A549 (cell line): Measurements from ENCODE around the gene ATXN2. TPM values are rescaled to one million over a fixed set of nuclear protein-coding genes. Genes with fewer than 3 reads are reported as not detected.
"Not testable (repeated sequence)": the region's sequence is repeated elsewhere in the genome, so short reads cannot be mapped to it uniquely, and the experiment has no call there.

Source experiments
- ATAC-seq, 2 experiments: fragments of 200-7000 bp in 1 of 2; fragments of >200 bp in 1 of 2; cut with Nextera tagmentation in 1 of 2; cut with Tn5 transposase in 1 of 2; 3 replicates each; pipeline versions ENCODE4 v1.8.0 to v1.9.1; 2018 to 2020; ENCODE audit warnings: mild to moderate bottlenecking in 1 of 2, moderate library complexity in 1 of 2
- CTCF ChIA-PET: fragments of 300-600 bp; sonication (Branson Sonifier 250); formaldehyde crosslinking; extraction: SDS; loops from one replicate; lab custom pipeline; 2021; ENCODE audit warnings: antibody characterized with exemption, inconsistent platforms; lab: Yijun Ruan, JAX
- POLR2A ChIA-PET: fragments of 350-600 bp; formaldehyde crosslinking; extraction: SDS; loops from one replicate; lab custom pipeline; 2021; ENCODE audit warnings: antibody characterized with exemption, inconsistent platforms; lab: Yijun Ruan, JAX
- DNase-seq, 2 experiments: peaks; one replicate each; pipeline versions ENCODE4 v3.0.0 to v3.0.0-alpha.2; 2011 to 2016; ENCODE audit warnings: low read depth in 1 of 2, low spot score in 1 of 2
- FAIRE-seq: peaks from 2 replicates; lab custom pipeline; 2011; peaks lifted over from hg19 to GRCh38; lab: Jason Lieb, UNC
- H3K27ac ChIP-seq, 2 experiments: fragments of >200 bp; sonication (Bioruptor Twin); formaldehyde crosslinking; 3 replicates each; pipeline ENCODE4 v1.5.1; 2016 to 2017
- H3K4me1 ChIP-seq: fragments of >200 bp; sonication (Bioruptor Twin); formaldehyde crosslinking; 3 replicates; pipeline ENCODE4 v1.6.1; 2016
- H3K4me2 ChIP-seq: fragments of >200 bp; sonication (Bioruptor Twin); formaldehyde crosslinking; 3 replicates; pipeline ENCODE4 v1.6.1; 2016
- H3K4me3 ChIP-seq: fragments of >200 bp; sonication (Bioruptor Twin); formaldehyde crosslinking; 3 replicates; pipeline ENCODE4 v1.5.1; 2016
- H3K9me3 ChIP-seq: fragments of >200 bp; sonication (Bioruptor Twin); formaldehyde crosslinking; 3 replicates; pipeline ENCODE4 v1.6.1; 2016
- CBX2 ChIP-seq: fragments of 200-600 bp; sonication (generic); IDR thresholded peaks from 2 replicates; pipeline ENCODE4 v1.6.1; 2016; ENCODE audit warnings: low read depth, mild to moderate bottlenecking, borderline replicate concordance
- CBX8 ChIP-seq: fragments of 200-600 bp; sonication (generic); IDR thresholded peaks from 2 replicates; pipeline ENCODE4 v1.6.1; 2016
- CEBPB ChIP-seq, 2 experiments: fragments of >200 bp in 1 of 2; sonication (Bioruptor Twin) in 1 of 2; formaldehyde crosslinking in 1 of 2; IDR thresholded peaks; 2 replicates each; pipeline ENCODE4 v1.6.1; 2012 to 2016
- CHD2 ChIP-seq: fragments of 150-350 bp; IDR thresholded peaks from 2 replicates; pipeline ENCODE4 v1.6.1; 2014; ENCODE audit warnings: low read length; ENCODE audit not compliant: partially characterized antibody
- CHD4 ChIP-seq: fragments of 200-600 bp; sonication (generic); IDR thresholded peaks from 2 replicates; pipeline ENCODE4 v1.6.1; 2016; ENCODE audit warnings: antibody characterized with exemption, mild to moderate bottlenecking, borderline replicate concordance
- E2F6 ChIP-seq: IDR thresholded peaks from 2 replicates; pipeline ENCODE4 v1.6.1; 2012; ENCODE audit warnings: low read depth, borderline replicate concordance
- EHMT2 ChIP-seq: fragments of 200-600 bp; sonication (generic); IDR thresholded peaks from 2 replicates; pipeline ENCODE4 v1.6.1; 2016; ENCODE audit warnings: antibody characterized with exemption, low read depth, mild to moderate bottlenecking, moderate library complexity
- FOSL2 ChIP-seq, 2 experiments: fragments of 450-650 bp in 1 of 2; fragments of >200 bp in 1 of 2; sonication (Bioruptor Twin) in 1 of 2; formaldehyde crosslinking; IDR thresholded peaks; 2 replicates each; pipeline versions ENCODE4 v1.5.0 to v1.6.1; 2016 to 2020; ENCODE audit warnings: mild to moderate bottlenecking in 1 of 2, moderate library complexity in 1 of 2
- FOXS1 ChIP-seq: fragments of 250-450 bp; sonication (Bioruptor Pico); IDR thresholded peaks from 2 replicates; pipeline ENCODE4 v1.5.0; 2020; ENCODE audit warnings: mild to moderate bottlenecking, moderate library complexity
- HEYL ChIP-seq: fragments of 250-450 bp; sonication (Bioruptor Pico); IDR thresholded peaks from 2 replicates; pipeline ENCODE4 v1.8.0; 2021; ENCODE audit warnings: mild to moderate bottlenecking, moderate library complexity
- HOXB13 ChIP-seq: fragments of 250-450 bp; sonication (Bioruptor Pico); IDR thresholded peaks from 2 replicates; pipeline ENCODE4 v1.5.0; 2020; ENCODE audit warnings: low read depth, mild to moderate bottlenecking, moderate library complexity
- NFE2L2 ChIP-seq: fragments of 150-350 bp; conservative IDR thresholded peaks from 2 replicates; pipeline ENCODE4 v1.6.1; 2014; ENCODE audit warnings: low read length
- NPAS2 ChIP-seq: fragments of 250-450 bp; sonication (Bioruptor Pico); IDR thresholded peaks from 2 replicates; pipeline ENCODE4 v1.8.0; 2022; ENCODE audit warnings: mild to moderate bottlenecking, moderate library complexity, borderline replicate concordance
- NR3C1 ChIP-seq: fragments of >200 bp; sonication (Bioruptor Twin); formaldehyde crosslinking; IDR thresholded peaks from 3 replicates; pipeline ENCODE4 v1.6.1; 2017
- PHF8 ChIP-seq: fragments of 200-600 bp; sonication (generic); IDR thresholded peaks from 2 replicates; pipeline ENCODE4 v1.6.1; 2016; ENCODE audit warnings: low read depth, mild to moderate bottlenecking, antibody characterized with exemption, moderate library complexity, borderline replicate concordance
- POLR2A ChIP-seq: IDR thresholded peaks from 2 replicates; pipeline ENCODE4 v1.6.1; 2012; ENCODE audit warnings: mild to moderate bottlenecking, low read length
- RCOR1 ChIP-seq: fragments of 150-350 bp; IDR thresholded peaks from 2 replicates; pipeline ENCODE4 v1.6.1; 2014; ENCODE audit warnings: antibody characterized with exemption, low read length, low read depth
- RNF2 ChIP-seq: fragments of 200-600 bp; sonication (generic); IDR thresholded peaks from 2 replicates; pipeline ENCODE4 v1.6.1; 2016; ENCODE audit warnings: low read depth, mild to moderate bottlenecking, antibody characterized with exemption, moderate library complexity, borderline replicate concordance
- TP53 ChIP-seq: fragments of 250-450 bp; sonication (Bioruptor Pico); IDR thresholded peaks from 2 replicates; pipeline ENCODE4 v1.5.0; 2021; ENCODE audit warnings: mild to moderate bottlenecking, moderate library complexity
- ZSCAN20 ChIP-seq: fragments of 250-450 bp; sonication (Bioruptor Pico); IDR thresholded peaks from 2 replicates; pipeline ENCODE4 v1.8.0; 2022; ENCODE audit warnings: mild to moderate bottlenecking, moderate library complexity
- WGBS: methylation state at CpG from one replicate; pipeline ENCODE4 v1.1.6; 2017; ENCODE audit errors: missing lambda C conversion rate; 5-methylcytosine and 5-hydroxymethylcytosine counted together
- polyA plus RNA-seq, 4 experiments: library from polyadenylated mRNA; depleted of rRNA in 3 of 4; stranded (reverse); fragments of >200 nt; fragmentation: RNase III in 1 of 4; extraction: RNeasy Plus Mini Kit Qiagen cat#74134 plus additional on column Dnase treatment in 1 of 4; gene quantifications; 2 replicates in 3 of 4; 3 replicates in 1 of 4; pipeline ENCODE4 v1.2.3, GENCODE V29; 2011 to 2017
- TF ChIP-seq, protein P1 (sequence below): fragments of 200-600 bp; sonication (generic); IDR thresholded peaks from 2 replicates; pipeline ENCODE4 v1.6.1; 2016; ENCODE audit warnings: antibody characterized with exemption, mild to moderate bottlenecking, moderate library complexity
- TF ChIP-seq, protein P2 (sequence below): fragments of >200 bp; sonication (Bioruptor Twin); formaldehyde crosslinking; IDR thresholded peaks from 2 replicates; pipeline ENCODE4 v1.6.1; 2016

ATXN2 gene
- polyA plus RNA-seq, 2 of the 4 experiments (the other 2 are of a cell fraction), result 24.8 to 30.6 TPM

- CTCF ChIA-PET, result interaction anchor here (0.7 to 1.6 kb wide), 5 partner anchors 9 to 57 kb away, joined by 3 to 5 read pairs (median 4); no protein-coding TSS in a partner anchor
- WGBS, result 60% methylated on average over 4 of the region's 4 CpGs
- FAIRE-seq (no peak), DNase-seq (peak in 1 of 2 experiments; percentile 18), ATAC-seq (peak in 1 of 2 experiments; percentile 37; a peak in 2 of 6 replicates)
- Histone ChIP-seq H3K4me2 (no peak overlapping the region), H3K4me3 (no peak overlapping the region), H3K9me3 (no peaks in the 10 kb centered on the region), H3K4me1 (peaks cover 24% of the 10 kb centered on the region; the same call in 1 of the 3 replicates), H3K27ac (0 out of 6 replicates have a peak overlapping the region, but pooled peaks of 1 of the 2 experiments have one; percentile 24)
- TF ChIP-seq POLR2A (no peak), FOSL2 (IDR thresholded peaks at IDR 0.05) (0 out of 2 replicates have a peak, but pooled peaks have one; percentile 12), FOSL2 (CRISPR knock-in tag; IDR thresholded peaks at IDR 0.05) (peak; percentile 81), CBX8 (no peak), RNF2 (no peak), CEBPB (IDR thresholded peaks at IDR 0.05) (0 out of 4 replicates have a peak, but pooled peaks of 1 of the 2 experiments have one; percentile 9)
- POLR2A ChIA-PET, result no interaction called here
Measured at GRCh38 chr12:111584959-111585358, 14.2 kb downstream of the ATXN2 start.

DNA sequence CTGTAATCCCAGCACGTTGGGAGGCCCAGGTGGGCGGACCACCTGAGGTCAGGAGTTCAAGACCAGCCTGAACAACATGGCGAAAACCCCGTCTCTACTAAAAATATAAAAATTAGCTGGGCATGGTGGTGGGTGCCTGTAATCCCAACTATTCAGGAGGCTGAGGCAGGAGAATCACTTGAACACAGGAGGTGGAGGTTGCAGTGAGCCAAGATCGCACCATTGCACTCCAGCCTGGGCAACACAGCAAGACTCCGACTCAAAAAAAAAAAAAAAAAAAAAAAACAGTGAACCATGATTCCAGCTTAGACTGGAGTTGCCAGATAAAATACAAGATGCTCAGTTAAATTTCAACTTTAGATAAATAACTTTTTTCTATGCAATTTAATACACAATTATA lies 15.6 kb downstream of the ATXN2 start:
- not testable (repeated sequence) for H3K9me3 ChIP-seq, H3K4me2 ChIP-seq, DNase-seq, FAIRE-seq, ATAC-seq, H3K27ac ChIP-seq, H3K4me3 ChIP-seq
- peaks cover 35% of the 10 kb centered on the region for H3K4me1 ChIP-seq
- POLR2A ChIA-PET, result interaction anchor here (0.7 kb wide), 3 partner anchors 61 to 597 kb away, joined by 3 to 4 read pairs (median 4); no protein-coding TSS in a partner anchor
- 98% methylated on average over 6 of the region's 6 CpGs for WGBS
- CTCF ChIA-PET, result interaction anchor here (0.6 to 1.0 kb wide), 4 partner anchors 26 to 276 kb away, joined by 3 to 4 read pairs (median 4); no protein-coding TSS in a partner anchor

GRCh38 chr12:111582133-111582747 lies 16.9 kb downstream of the ATXN2 start:
- Histone ChIP-seq H3K9me3 (no peaks in the 10 kb centered on the region), H3K4me3 (no peak overlapping the region), H3K27ac (no peak overlapping the region), H3K4me2 (no peak overlapping the region), H3K4me1 (peaks cover 39% of the 10 kb centered on the region)
- 93% methylated on average over 12 of the region's 12 CpGs for WGBS
- no peak for DNase-seq
- no peak for FAIRE-seq
- ChIA-PET POLR2A (no interaction called here), CTCF (no interaction called here)
- no peak for TF ChIP-seq TP53 (CRISPR knock-in tag)
- TF ChIP-seq NR3C1, result no peak
- no peak for TF ChIP-seq RNF2
- no peak for TF ChIP-seq CHD4
- no peak for TF ChIP-seq ZSCAN20
- no peak for TF ChIP-seq E2F6
- no peak for TF ChIP-seq FOXS1 (CRISPR knock-in tag)
- TF ChIP-seq CHD2, result no peak
- no peak for TF ChIP-seq PHF8
- no peak for TF ChIP-seq NPAS2 (CRISPR knock-in tag)
- TF ChIP-seq, protein P1, sequence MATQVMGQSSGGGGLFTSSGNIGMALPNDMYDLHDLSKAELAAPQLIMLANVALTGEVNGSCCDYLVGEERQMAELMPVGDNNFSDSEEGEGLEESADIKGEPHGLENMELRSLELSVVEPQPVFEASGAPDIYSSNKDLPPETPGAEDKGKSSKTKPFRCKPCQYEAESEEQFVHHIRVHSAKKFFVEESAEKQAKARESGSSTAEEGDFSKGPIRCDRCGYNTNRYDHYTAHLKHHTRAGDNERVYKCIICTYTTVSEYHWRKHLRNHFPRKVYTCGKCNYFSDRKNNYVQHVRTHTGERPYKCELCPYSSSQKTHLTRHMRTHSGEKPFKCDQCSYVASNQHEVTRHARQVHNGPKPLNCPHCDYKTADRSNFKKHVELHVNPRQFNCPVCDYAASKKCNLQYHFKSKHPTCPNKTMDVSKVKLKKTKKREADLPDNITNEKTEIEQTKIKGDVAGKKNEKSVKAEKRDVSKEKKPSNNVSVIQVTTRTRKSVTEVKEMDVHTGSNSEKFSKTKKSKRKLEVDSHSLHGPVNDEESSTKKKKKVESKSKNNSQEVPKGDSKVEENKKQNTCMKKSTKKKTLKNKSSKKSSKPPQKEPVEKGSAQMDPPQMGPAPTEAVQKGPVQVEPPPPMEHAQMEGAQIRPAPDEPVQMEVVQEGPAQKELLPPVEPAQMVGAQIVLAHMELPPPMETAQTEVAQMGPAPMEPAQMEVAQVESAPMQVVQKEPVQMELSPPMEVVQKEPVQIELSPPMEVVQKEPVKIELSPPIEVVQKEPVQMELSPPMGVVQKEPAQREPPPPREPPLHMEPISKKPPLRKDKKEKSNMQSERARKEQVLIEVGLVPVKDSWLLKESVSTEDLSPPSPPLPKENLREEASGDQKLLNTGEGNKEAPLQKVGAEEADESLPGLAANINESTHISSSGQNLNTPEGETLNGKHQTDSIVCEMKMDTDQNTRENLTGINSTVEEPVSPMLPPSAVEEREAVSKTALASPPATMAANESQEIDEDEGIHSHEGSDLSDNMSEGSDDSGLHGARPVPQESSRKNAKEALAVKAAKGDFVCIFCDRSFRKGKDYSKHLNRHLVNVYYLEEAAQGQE, result no peak
- TF ChIP-seq HOXB13 (CRISPR knock-in tag), result no peak
- TF ChIP-seq RCOR1, result no peak
- TF ChIP-seq CBX2, result no peak
- TF ChIP-seq, protein P2, sequence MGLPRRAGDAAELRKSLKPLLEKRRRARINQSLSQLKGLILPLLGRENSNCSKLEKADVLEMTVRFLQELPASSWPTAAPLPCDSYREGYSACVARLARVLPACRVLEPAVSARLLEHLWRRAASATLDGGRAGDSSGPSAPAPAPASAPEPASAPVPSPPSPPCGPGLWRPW, result no peak
- TF ChIP-seq NFE2L2, result no peak
- no peak for TF ChIP-seq EHMT2
- TF ChIP-seq HEYL (CRISPR knock-in tag), result no peak
- ATAC-seq, result no peak
